Lower leg skin (tissue), 3 donors: ENCODE data around the gene PYDC2.

ENCODE experiments used
- POLR2A ChIP-seq, 2 donors: fragments of 450-650 bp; IDR thresholded peaks; one replicate each; pipeline ENCODE4 v1.6.1; 2016 to 2017; ENCODE audit warnings: antibody characterized with exemption in 2 of 2, mild to moderate bottlenecking in 1 of 2, moderate library complexity in 1 of 2
- TF ChIP-seq, protein P1 (sequence below), 3 donors: fragments of 450-650 bp; IDR thresholded peaks; one replicate each; pipeline ENCODE4 v1.5.1; 2016; ENCODE audit warnings: antibody characterized with exemption in 3 of 3, mild to moderate bottlenecking in 3 of 3, moderate library complexity in 2 of 3

DNA sequence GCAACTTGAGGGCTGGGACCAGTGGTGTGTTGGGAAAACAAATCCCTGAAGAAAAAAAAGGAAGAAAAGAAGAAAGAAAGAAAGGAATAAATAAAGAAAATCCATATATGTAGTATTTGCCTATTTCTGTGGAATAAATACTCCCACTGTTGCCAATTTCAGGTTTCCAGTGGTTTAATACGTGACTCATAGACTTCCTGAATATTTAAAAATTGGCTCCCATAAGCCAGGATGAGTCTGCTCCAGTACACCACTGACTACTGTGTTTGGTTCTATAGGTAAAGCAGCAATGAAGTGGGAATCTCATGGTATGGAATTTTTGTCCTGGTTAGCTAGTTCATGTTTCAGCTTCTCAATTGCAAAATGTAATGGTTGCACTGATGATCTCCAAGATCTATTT is 31.6 kb downstream of the PYDC2 start:
- TF ChIP-seq, protein P1, sequence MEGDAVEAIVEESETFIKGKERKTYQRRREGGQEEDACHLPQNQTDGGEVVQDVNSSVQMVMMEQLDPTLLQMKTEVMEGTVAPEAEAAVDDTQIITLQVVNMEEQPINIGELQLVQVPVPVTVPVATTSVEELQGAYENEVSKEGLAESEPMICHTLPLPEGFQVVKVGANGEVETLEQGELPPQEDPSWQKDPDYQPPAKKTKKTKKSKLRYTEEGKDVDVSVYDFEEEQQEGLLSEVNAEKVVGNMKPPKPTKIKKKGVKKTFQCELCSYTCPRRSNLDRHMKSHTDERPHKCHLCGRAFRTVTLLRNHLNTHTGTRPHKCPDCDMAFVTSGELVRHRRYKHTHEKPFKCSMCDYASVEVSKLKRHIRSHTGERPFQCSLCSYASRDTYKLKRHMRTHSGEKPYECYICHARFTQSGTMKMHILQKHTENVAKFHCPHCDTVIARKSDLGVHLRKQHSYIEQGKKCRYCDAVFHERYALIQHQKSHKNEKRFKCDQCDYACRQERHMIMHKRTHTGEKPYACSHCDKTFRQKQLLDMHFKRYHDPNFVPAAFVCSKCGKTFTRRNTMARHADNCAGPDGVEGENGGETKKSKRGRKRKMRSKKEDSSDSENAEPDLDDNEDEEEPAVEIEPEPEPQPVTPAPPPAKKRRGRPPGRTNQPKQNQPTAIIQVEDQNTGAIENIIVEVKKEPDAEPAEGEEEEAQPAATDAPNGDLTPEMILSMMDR (IDR thresholded peaks at IDR 0.05), result no peak
- no peak for TF ChIP-seq POLR2A (IDR thresholded peaks at IDR 0.05)
